HL-60/S4 treated with retinoic acid at 250 ng/mL for 4 days and 3 days (cell line): ENCODE data around the gene LYPLA2.

Source experiments
- in situ Hi-C: fragments of 300-500 bp; cut with MboI; formaldehyde crosslinking; loops from 2 replicates; pipeline ENCODE4 v1.7.0; 2022; ENCODE audit warnings: low sequenced_read_pairs

The LYPLA2 gene

GRCh38 chr1:23790696-23791515, at the start of gene LYPLA2:
Gene LYPLA2 (plus strand): TSS chr1:23791145. CDS start chr1:23792683, 1,538 bp downstream.
- in situ Hi-C loops: no loop called here

- in situ Hi-C loops: no loop called here
These were observed 49.3 kb upstream of the LYPLA2 start for GRCh38 chr1:23741609-23742008.

- in situ Hi-C loops: no loop called here
These were observed 48.2 kb upstream of the LYPLA2 start for GRCh38 chr1:23742670-23743286.

- in situ Hi-C loops: no loop called here
These were observed 47.4 kb upstream of the LYPLA2 start, which contains the start of gene ELOA for GRCh38 chr1:23743287-23744152. Gene ELOA (plus strand): TSS chr1:23743471. CDS start chr1:23743504, 33 bp downstream.

- in situ Hi-C loops: no loop called here
These were observed 45.4 kb upstream of the LYPLA2 start for GRCh38 chr1:23745515-23745914.

GRCh38 chr1:23748016-23748415, 42.9 kb upstream of the LYPLA2 start:
- in situ Hi-C loops: no loop called here

GRCh38 chr1:23751050-23751814, 39.7 kb upstream of the LYPLA2 start:
- in situ Hi-C loops: no loop called here

- in situ Hi-C loops: no loop called here
These were observed 39.1 kb upstream of the LYPLA2 start for GRCh38 chr1:23751815-23752200.

GRCh38 chr1:23752909-23753308, 38.0 kb upstream of the LYPLA2 start:
- in situ Hi-C loops: no loop called here

- in situ Hi-C loops: no loop called here
These were observed 34.3 kb upstream of the LYPLA2 start for GRCh38 chr1:23756676-23757075.

- in situ Hi-C loops: no loop called here
These were observed 33.1 kb upstream of the LYPLA2 start for GRCh38 chr1:23757812-23758211.

GRCh38 chr1:23759277-23759676, 31.7 kb upstream of the LYPLA2 start:
- in situ Hi-C loops: no loop called here

GRCh38 chr1:23763041-23763577, 27.8 kb upstream of the LYPLA2 start:
- in situ Hi-C loops: no loop called here

GRCh38 chr1:23768733-23769132, 22.2 kb upstream of the LYPLA2 start:
- in situ Hi-C loops: no loop called here

- in situ Hi-C loops: no loop called here
These were observed 18.7 kb upstream of the LYPLA2 start for GRCh38 chr1:23772049-23772853.

GRCh38 chr1:23772854-23773242, 18.1 kb upstream of the LYPLA2 start:
- in situ Hi-C loops: no loop called here

GRCh38 chr1:23774174-23774880, 16.6 kb upstream of the LYPLA2 start:
- in situ Hi-C loops: no loop called here

GRCh38 chr1:23776217-23776616, 14.7 kb upstream of the LYPLA2 start:
- in situ Hi-C loops: no loop called here
